GM19467 (cell line): ENCODE results near the gene CREB5.

Experiments
- ATAC-seq: cut with Tn5 transposase; IDR thresholded peaks from one replicate; pipeline ENCODE4 v1.9.1; 2021; ENCODE audit warnings: mild to moderate bottlenecking, moderate library complexity; ENCODE audit not compliant: unreplicated experiment

The CREB5 gene

GRCh38 chr7:28507525-28508282 is 95.4 kb downstream of the CREB5 start:
- no peak for ATAC-seq

- ATAC-seq, result no peak
Measured at GRCh38 chr7:28509251-28510025, 97.1 kb downstream of the CREB5 start.

GRCh38 chr7:28510026-28510369 is 97.7 kb downstream of the CREB5 start:
- no peak for ATAC-seq

- no peak for ATAC-seq
Measured at GRCh38 chr7:28512668-28513440, 100.5 kb downstream of the CREB5 start.

GRCh38 chr7:28516390-28517172 is 104.3 kb downstream of the CREB5 start:
- ATAC-seq, result no peak

GRCh38 chr7:28517206-28517605 is 104.9 kb downstream of the CREB5 start:
- ATAC-seq, result no peak

GRCh38 chr7:28517606-28518005 is 105.3 kb downstream of the CREB5 start:
- ATAC-seq, result no peak

- ATAC-seq, result no peak
Measured at GRCh38 chr7:28520074-28521015, 108.0 kb downstream of the CREB5 start.

- no peak for ATAC-seq
Measured at GRCh38 chr7:28524978-28525377, 112.7 kb downstream of the CREB5 start.

GRCh38 chr7:28528899-28529298 is 116.6 kb downstream of the CREB5 start:
- ATAC-seq, result no peak

GRCh38 chr7:28529755-28530154 is 117.4 kb downstream of the CREB5 start:
- no peak for ATAC-seq

- no peak for ATAC-seq
Measured at GRCh38 chr7:28530175-28530802, 118.0 kb downstream of the CREB5 start.

GRCh38 chr7:28530803-28531175 is 118.5 kb downstream of the CREB5 start:
- ATAC-seq, result no peak

GRCh38 chr7:28531291-28531690 is 119.0 kb downstream of the CREB5 start:
- ATAC-seq, result no peak

GRCh38 chr7:28532181-28532580 is 119.9 kb downstream of the CREB5 start:
- no peak for ATAC-seq

- no peak for ATAC-seq
Measured at GRCh38 chr7:28533267-28533666, 120.9 kb downstream of the CREB5 start.

GRCh38 chr7:28533731-28534531 is 121.6 kb downstream of the CREB5 start:
- ATAC-seq, result no peak

- no peak for ATAC-seq
Measured at GRCh38 chr7:28536259-28536658, 123.9 kb downstream of the CREB5 start.
